NCI-H2107 treated with DMSO at 0.1 percent for 48 hours (cell line): ENCODE results near the gene MROH2A.

Source experiments
- DNase-seq: peaks from one replicate; lab custom pipeline; 2025; ENCODE audit not compliant: unreplicated experiment; lab: John Stamatoyannopoulos, UW

MROH2A gene

DNA sequence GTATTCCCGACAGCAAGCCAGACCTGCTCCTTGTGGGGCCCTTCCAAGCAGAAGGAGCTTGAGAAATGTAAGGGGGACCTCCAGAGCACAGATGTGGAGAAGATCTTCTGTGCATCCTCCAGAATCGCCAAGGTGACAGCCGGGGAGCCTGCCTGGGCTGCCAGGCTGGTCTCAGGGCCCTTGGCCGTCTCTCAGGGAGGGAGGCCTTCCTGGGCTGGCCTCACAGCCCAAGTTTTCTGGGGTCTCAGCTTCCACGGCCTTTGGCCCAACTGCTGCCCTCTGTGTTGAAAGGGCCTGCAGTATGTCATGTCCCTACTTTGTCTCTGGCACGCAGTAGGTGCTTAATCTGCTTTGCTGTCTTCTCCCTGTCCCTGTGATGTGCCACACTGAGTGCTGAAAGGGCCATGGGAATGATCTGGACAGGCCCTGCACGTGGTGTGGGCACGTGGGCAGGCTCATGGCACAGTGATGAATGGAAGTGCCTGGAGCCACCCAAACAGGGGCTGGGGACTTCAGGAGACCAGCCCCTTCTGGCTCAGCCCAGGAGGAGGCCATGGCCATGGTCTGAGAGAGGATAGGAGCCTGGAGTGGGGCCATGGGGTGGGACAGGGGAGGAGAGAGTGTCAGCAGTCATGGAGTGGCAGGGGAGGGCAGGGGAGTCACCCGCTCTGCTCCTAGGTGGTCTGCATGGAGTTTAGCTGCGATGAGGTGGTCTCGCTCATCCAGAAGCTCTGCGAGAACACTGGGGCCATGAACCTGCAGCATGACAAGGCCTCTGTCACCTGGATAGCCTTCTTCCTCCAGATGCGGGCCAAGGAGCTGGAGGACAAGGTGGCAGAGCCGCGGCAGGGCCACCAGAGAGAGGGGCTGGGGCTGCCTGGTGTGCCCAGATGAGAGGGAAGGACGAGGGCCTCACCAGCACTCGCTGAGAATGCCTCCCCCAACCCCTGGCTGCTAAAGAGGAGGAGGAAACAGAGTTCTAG lies 40.8 kb downstream of the MROH2A start:
- DNase-seq: no peak

GRCh38 chr2:233819884-233820773 lies 42.0 kb downstream of the MROH2A start:
- DNase-seq: no peak

DNA sequence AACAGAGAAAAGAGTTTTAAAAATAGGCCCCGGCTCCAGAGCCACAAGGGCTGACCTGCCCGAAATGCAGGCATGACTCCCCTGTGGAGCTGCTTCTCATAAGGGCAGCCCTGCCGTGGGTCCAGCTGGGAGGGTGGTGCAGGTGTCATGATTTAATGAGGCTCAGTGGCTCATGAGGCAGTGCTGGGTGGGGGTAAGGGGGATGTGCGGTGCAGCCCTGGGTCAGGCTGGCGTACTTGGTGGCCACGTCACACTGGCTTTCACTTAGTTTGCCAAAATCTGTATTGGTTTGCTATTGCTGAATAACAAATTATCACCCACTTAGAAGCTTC lies 42.6 kb downstream of the MROH2A start:
- DNase-seq: no peak

GRCh38 chr2:233821196-233821595 lies 43.1 kb downstream of the MROH2A start:
- DNase-seq: no peak

GRCh38 chr2:233821709-233822100 lies 43.6 kb downstream of the MROH2A start:
- no peak for DNase-seq

DNA sequence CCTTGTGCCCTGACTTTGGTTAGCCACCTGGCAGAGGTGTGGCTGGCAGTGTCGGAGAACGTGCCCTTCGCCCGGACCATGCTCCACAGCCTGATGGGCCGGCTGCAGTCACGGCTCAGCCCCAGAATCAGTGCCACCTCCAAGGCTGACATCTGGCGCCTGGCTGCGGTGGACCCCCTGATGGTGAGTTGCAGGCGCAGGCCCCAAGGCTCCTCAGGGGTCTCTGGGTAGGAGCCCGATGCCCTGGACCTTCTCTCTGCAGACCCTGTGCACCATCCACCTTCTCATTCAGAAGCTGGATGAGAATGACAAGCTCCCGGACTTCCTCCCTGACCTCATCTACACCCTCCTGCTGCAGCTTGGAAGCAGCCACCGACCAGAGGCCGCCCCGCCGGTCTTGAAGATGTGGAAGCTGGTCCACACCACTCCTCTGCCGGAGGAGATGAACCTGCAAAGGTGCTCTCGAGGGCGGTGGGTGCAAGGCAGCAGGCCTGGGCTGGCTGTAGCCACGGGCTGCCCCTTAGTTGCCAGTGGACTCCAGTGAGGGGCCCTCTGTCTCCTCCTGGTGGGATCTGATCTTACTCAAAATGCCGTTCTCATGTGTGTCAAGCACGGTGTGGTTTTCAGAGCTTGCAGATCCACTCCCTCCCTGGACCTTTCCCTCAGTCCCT lies 44.1 kb downstream of the MROH2A start:
- DNase-seq: no peak

DNA sequence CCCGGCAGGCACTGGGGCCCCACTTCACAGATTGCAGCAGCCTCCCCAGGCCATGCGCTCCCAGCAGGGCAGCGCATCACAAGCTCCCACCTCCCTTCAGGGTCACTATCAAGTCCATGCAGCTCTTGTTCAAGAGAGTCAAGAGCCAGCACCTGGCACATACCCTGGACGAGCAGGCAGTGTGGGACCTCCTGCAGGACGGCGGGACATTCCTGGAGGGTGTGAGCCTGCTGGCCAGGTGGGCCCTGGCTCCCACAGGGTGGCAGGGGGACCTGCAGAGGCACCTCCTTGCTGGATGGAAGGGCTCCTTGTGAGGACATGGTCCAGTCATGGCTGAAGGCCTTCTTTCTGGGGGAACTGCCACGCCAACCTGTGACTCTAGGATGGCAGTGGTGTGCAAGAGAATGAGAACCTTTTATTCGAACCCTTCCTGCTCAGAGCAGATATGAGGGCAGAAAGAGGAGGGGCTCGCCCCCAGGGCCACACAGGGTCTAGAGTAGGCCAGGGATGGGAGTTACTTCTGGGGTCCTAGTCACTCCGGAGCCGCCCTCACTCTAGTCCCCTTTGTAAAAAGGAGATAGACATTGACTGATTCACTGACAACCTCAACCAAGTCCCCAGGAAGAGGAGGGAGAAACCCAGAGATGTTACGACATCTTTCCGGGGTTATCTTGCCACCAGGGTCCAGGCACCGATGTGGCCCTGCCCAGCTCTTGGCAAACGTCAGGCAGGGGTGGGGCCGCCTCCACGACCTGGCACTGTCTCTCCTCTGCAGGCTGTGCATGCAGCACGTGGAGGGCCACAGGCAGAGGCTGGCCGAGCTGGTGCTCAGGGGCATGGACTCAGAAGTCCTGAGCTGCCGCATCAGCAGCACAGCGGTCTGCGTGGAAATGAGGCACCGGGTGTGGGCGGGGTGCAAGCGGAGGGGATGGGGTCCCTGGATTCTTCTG lies 44.9 kb downstream of the MROH2A start:
- DNase-seq: no peak

DNA sequence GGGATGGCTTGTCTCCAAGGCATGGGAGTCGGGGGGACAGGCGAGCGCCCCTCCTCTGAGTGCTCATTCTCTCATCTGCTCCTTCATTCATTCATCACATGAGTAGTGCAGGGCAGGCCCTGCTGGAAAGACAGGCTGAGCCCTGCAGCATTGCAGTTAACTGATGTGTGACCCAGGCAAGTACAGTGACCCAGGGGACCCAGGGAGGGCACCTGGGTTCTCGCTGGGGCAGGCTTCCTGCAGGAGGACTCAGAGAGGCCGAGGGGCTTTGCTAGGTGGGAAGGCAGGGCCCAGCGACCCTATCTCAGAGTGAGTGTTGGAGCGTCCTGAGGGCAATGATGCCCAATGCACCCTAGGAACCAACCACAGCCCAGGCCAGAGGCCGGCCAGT lies 45.6 kb downstream of the MROH2A start:
- no peak for DNase-seq

DNA sequence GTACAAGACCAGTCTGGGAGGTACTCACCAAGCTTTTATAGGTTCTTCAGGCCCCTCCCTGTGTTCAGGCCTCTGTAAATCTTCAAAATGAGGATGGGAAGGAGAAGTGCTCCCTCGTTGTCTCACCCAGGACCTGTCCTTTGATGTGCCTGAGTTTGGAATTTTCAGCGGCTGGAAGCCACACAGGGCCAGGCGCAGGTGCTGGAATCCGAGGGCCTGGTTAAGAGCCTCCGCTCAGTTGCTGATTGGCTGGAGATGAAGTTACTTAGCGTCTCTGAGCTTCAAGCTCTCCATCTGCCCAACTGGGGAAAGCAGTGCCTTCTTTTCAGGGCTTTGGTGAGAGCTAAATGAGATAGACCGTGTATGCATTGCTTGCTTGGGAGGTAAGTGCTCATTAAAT lies 46.2 kb downstream of the MROH2A start:
- no peak for DNase-seq

DNA sequence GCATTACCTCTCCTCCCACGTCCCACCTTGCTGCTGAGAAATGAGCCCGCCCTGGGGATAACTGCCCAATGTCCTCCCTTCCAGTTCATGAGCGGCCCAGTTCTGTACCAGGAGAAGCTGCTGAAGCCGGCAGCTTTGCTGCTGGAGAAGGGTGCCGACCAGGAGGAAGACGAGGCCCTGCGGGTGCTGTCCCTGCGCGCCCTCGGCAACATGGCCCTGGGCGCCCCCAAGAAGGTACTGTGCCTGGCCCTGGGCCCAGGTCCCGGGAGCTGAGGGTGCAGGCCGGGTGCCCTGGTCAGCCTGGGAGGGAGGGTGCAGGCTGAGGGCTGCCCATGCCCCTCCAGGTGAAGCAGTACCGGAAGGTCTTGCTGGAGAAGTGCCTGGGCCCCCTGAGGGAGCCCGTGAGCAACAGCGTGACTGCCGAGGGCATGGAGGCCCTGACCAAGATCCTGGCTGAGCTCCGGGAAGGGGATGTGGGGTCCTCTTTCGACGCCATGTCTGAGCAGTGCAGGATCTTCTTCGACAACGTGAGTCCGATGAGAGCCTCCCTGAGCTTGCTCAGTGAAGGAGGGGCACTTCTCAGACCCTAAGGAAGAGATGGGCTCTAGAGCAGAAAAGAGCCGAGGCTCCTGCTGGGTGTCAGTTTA lies 50.5 kb downstream of the MROH2A start:
- no peak for DNase-seq

DNA sequence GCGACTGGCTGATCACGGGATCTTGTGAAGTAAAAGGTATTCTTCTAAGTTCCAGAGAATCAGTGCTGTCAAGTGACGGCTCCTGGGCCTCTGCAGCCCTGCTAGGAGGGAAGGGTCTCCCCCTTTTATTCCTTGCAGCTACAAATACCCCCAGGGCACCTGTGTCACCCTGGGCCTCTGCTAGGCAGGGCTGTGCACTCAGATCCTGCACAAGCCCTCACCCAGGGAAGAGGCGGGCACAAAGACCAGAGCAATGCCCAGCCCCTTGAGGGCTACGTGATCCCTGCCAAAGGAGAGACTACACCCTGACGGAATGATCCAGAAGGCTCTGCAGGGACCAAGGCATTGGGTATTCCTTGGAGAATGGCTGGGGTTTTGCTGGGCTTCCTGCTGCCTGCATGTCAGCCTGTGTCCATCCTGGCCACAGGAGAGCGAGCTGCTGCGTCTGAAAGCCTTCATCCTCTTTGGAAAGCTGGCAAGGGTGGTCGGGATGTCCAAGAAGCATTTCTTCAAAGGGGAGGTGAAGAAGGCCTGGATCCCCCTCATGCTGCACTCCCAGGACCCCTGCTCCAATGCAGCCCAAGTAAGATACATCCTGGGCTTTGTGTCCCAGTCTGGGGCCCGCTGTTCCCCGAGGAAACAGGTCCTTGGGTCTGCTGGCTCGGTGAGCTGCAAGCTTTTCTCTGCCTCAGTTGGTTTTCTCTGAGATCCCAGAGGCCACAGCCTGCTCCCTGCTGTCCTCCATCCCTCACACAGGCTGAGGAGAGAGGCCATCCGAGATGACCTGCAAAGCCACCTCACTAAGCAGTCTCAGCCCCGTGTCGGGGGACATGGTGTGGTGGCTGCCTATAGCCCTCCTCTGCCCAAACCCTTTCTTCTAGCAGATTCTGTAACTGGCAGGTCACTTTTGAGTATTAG lies 51.3 kb downstream of the MROH2A start:
- no peak for DNase-seq

DNA sequence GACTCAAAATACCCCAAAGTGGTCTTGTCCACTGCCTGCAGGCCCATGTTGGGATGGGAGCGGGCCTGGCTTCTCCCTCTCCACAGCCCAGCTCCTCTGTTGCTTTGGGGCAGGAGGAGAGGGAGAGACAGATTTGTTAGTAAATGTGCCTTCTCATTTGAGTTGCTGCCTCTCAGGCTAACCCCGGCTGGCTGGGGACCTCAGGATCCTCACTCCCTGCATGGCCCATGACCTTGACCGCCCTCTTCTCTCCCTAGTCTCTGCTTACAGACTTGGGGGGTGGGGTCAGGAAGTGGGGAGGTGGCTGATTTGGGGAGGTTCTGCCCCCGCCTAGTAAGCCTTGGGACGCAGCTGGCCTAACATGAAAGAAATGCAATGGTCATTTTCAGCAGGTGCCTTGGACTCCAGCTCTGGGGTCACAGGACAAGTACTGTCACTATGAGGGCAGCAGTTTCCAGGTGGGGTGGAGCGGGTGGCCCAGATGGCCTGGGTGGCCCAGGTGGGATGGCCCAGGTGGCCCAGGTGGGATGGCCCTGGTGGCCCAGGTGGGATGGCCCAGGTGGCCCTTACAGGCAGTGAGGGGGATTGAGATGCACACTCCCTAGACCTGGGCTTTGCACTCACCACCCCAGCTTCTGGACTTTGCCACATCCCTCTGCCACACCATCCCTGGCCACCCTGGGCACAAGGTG lies 52.1 kb downstream of the MROH2A start:
- DNase-seq: no peak

- DNase-seq: no peak
These were observed 53.0 kb downstream of the MROH2A start for GRCh38 chr2:233831011-233831721.

- no peak for DNase-seq
These were observed 53.7 kb downstream of the MROH2A start for GRCh38 chr2:233831861-233832260.

GRCh38 chr2:233832414-233832813 lies 54.3 kb downstream of the MROH2A start:
- DNase-seq: no peak

GRCh38 chr2:233832869-233833311 lies 54.8 kb downstream of the MROH2A start:
- peak; percentile 26 for DNase-seq

- no peak for DNase-seq
These were observed 55.2 kb downstream of the MROH2A start for GRCh38 chr2:233833345-233833744.
